ENCODE data around the gene PIP4K2A. TPM values are rescaled to one million over a fixed set of nuclear protein-coding genes. Genes with fewer than 3 reads are reported as not detected.

Gene PIP4K2A
- total and polyA plus RNA-seq, 4 donors, result 7.3 to 42.2 (median 27.6) TPM

DNA sequence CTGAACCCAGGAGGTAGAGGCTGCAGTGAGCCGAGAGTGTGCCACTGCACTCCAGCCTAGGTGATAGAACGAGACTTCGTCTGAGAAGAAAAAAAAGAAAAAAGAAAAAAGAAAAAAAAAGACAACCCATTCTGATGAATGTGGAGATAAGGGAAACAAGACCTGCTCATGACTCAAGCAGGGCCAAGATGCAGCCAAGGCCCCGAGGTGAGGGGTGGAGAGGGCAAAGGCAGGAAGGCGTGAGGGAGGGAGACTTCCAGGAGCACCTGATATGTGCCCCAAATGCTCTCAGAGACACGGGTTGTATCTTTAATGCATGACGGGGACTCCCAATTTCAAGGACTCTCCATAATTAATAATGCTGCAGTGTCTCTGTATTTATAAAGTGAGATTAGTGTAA is 134.6 kb downstream of the PIP4K2A start:
- no peak overlapping the region for H3K27ac ChIP-seq (ENCODE audit: low read depth in 1 of 2, low read length in 1 of 2)
- no peaks in the 10 kb centered on the region for H3K9me3 ChIP-seq (ENCODE audit: control insufficient read depth in 4 of 4, insufficient read depth in 3 of 4, low read length in 3 of 4)
- ATAC-seq (ENCODE audit: insufficient read depth, low FRiP score) (no peak), DNase-seq (no peak)
- no peak overlapping the region for H3K4me3 ChIP-seq
- H3K4me1 ChIP-seq (ENCODE audit: control insufficient read depth in 5 of 5, insufficient read depth in 5 of 5, low read length in 5 of 5), result peaks cover 0 to 6% (median 0%) of the 10 kb centered on the region in 5 donors
- H3K27me3 ChIP-seq (ENCODE audit: control insufficient read depth in 3 of 3, insufficient read depth in 3 of 3, low read length in 2 of 3), result no peaks in the 10 kb centered on the region
- WGBS, 2 donors, result 82 to 90% methylated on average over 7 of the region's 7 CpGs
- H3K9ac ChIP-seq (ENCODE audit: insufficient read depth in 1 of 2, low read length in 2 of 2), result no peak overlapping the region
- peaks cover 0 to 13% (median 3%) of the 10 kb centered on the region in 4 donors for H3K36me3 ChIP-seq (ENCODE audit: control insufficient read depth in 4 of 4, insufficient read depth in 4 of 4, low read length in 4 of 4)
- TF ChIP-seq, protein P1, sequence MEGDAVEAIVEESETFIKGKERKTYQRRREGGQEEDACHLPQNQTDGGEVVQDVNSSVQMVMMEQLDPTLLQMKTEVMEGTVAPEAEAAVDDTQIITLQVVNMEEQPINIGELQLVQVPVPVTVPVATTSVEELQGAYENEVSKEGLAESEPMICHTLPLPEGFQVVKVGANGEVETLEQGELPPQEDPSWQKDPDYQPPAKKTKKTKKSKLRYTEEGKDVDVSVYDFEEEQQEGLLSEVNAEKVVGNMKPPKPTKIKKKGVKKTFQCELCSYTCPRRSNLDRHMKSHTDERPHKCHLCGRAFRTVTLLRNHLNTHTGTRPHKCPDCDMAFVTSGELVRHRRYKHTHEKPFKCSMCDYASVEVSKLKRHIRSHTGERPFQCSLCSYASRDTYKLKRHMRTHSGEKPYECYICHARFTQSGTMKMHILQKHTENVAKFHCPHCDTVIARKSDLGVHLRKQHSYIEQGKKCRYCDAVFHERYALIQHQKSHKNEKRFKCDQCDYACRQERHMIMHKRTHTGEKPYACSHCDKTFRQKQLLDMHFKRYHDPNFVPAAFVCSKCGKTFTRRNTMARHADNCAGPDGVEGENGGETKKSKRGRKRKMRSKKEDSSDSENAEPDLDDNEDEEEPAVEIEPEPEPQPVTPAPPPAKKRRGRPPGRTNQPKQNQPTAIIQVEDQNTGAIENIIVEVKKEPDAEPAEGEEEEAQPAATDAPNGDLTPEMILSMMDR (IDR thresholded peaks at IDR 0.05; ENCODE audit: control extremely low read depth, extremely low read depth), result no peak

DNA sequence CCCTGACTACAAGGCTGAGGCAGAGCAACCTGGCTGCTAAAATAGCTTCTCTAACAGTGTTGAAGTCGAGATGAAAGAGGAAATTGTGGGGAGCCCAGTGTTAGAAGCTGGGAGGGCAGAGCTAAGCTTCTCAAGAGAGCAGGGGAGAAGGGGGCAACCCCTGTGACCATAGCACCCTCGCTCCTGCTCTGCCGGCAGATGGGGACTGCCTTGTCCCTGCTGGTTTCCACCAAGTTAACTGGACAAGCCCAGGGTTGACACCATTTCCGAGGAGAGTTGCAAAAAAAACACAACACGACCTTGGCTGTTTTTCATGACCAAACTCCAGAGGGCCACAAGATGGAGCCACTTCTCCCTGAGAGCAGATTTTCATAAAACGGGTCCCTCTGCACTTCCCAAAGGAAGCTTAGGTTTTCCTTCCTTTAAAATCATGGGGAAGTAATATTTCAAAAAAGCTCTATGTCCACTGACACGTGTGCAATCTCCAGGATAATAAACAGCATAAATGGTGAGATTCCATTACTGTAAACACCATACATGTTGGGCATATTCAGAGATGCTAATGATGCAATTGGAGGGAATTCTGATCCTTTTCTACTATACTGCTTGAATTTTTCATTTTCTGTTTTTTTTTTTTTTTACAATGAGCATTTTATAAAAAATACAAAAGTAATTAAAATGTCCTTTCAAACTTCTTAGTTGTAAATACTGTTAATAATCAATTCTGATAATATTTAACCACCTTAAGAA is 140.4 kb downstream of the PIP4K2A start:
- TF ChIP-seq, protein P1 (IDR thresholded peaks at IDR 0.05; ENCODE audit: control extremely low read depth, extremely low read depth), result no peak
- WGBS, 2 donors, result 55 to 63% methylated on average over 7 of the region's 7 CpGs
- H3K4me3 ChIP-seq, result no peak overlapping the region
- ATAC-seq (ENCODE audit: insufficient read depth, low FRiP score) (no peak), DNase-seq (no peak)
- no peaks in the 10 kb centered on the region for H3K27me3 ChIP-seq (ENCODE audit: control insufficient read depth in 3 of 3, insufficient read depth in 3 of 3, low read length in 2 of 3)
- H3K9ac ChIP-seq (ENCODE audit: insufficient read depth in 1 of 2, low read length in 2 of 2), result no peak overlapping the region
- H3K36me3 ChIP-seq (ENCODE audit: control insufficient read depth in 4 of 4, insufficient read depth in 4 of 4, low read length in 4 of 4), result peaks cover 0 to 11% (median 8%) of the 10 kb centered on the region in 4 donors
- no peak overlapping the region for H3K27ac ChIP-seq (ENCODE audit: low read depth in 1 of 2, low read length in 1 of 2)
- H3K9me3 ChIP-seq (ENCODE audit: control insufficient read depth in 4 of 4, insufficient read depth in 3 of 4, low read length in 3 of 4), result peaks cover 0 to 2% (median 0%) of the 10 kb centered on the region in 4 donors
- H3K4me1 ChIP-seq (ENCODE audit: control insufficient read depth in 5 of 5, insufficient read depth in 5 of 5, low read length in 5 of 5), result no peaks in the 10 kb centered on the region

DNA sequence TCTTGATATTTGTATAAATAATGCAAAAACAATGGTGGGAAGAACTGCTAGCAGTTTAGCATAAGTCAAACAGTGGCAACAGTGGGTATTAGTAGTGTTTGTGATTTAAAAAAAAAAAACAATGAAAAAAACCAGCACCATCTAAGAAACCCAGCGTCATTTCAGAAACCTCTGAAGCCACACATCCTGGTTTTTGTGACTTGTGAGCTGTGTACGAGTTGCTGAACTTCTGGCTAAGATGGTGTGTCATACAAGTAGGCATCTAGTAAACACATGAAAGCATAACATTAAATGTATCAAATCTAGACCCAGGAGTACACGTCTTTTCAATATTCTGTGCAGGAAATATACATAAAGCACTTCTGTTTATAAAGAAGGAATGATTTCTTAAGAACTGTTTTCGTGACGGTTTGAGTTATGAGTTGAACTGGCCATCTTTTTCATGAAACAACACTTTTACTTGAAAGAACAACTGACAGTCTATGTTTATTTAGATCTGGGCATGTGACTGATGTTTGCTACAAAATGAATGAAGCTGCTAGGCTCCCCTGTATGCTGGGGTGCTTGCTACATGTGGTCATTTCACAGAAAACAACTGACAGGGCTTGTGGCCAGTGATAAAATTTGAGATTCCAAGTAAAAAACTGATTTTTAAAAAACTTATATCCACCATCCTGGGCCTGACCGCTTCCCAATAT is 143.5 kb downstream of the PIP4K2A start:
- Histone ChIP-seq H3K36me3 (ENCODE audit: control insufficient read depth in 4 of 4, insufficient read depth in 4 of 4, low read length in 4 of 4) (peaks cover 0 to 17% (median 3%) of the 10 kb centered on the region in 4 donors), H3K27ac (ENCODE audit: low read depth in 1 of 2, low read length in 1 of 2) (no peak overlapping the region), H3K9ac (ENCODE audit: insufficient read depth in 1 of 2, low read length in 2 of 2) (no peak overlapping the region), H3K9me3 (ENCODE audit: control insufficient read depth in 4 of 4, insufficient read depth in 3 of 4, low read length in 3 of 4) (peaks cover 0 to 2% (median 0%) of the 10 kb centered on the region in 4 donors), H3K4me3 (no peak overlapping the region), H3K4me1 (ENCODE audit: control insufficient read depth in 5 of 5, insufficient read depth in 5 of 5, low read length in 5 of 5) (no peaks in the 10 kb centered on the region), H3K27me3 (ENCODE audit: control insufficient read depth in 3 of 3, insufficient read depth in 3 of 3, low read length in 2 of 3) (no peaks in the 10 kb centered on the region)
- WGBS, 2 donors, result 71 to 74% methylated on average over 6 of the region's 6 CpGs
- ATAC-seq (ENCODE audit: insufficient read depth, low FRiP score) (no peak), DNase-seq (no peak)
- TF ChIP-seq, protein P1 (IDR thresholded peaks at IDR 0.05; ENCODE audit: control extremely low read depth, extremely low read depth), result no peak

Data from lung (tissue), 12 donors.